K562 treated with DMSO at 1 percent for 4 hours (cell line): ENCODE measurements around the gene HDDC3. TPM values are rescaled to one million over a fixed set of nuclear protein-coding genes. Genes with fewer than 3 reads are reported as not detected.

Source experiments
- total RNA-seq: library from RNA; unstranded; fragments of 300-600 nt; gene quantifications from 2 replicates; pipeline ENCODE4 v1.2.3, GENCODE V29; 2022; ENCODE audit not compliant: insufficient read depth

Gene HDDC3
- 9.4 and 14.4 TPM in 2 replicates for total RNA-seq

GRCh38 chr15:90931828-90932659, at the start of gene HDDC3:
HDDC3 (minus strand) TSS chr15:90932549; CDS start chr15:90932540, 9 bp downstream.

GRCh38 chr15:90954712-90955623, 22.6 kb upstream of the HDDC3 start, which contains the start of gene RCCD1:
RCCD1 (plus strand) TSS chr15:90954884; CDS start chr15:90956735, 1,851 bp downstream.

GRCh38 chr15:90934949-90935751, 2.8 kb upstream of the HDDC3 start, which contains the start of gene UNC45A:
UNC45A (plus strand) TSS chr15:90935285; CDS start chr15:90935325, 40 bp downstream.

GRCh38 chr15:90902840-90903732, 29.3 kb downstream of the HDDC3 start, which contains the start of gene MAN2A2:
MAN2A2 (plus strand) TSS chr15:90903302; CDS start chr15:90904208, 906 bp downstream.

GRCh38 chr15:90883976-90884718, 48.2 kb downstream of the HDDC3 start, which contains the start of gene FES:
FES (plus strand) TSS chr15:90884504; CDS start chr15:90885046, 542 bp downstream.

Other genes starting within 250 kb of the HDDC3 start
- gene BLM, start 215.2 kb downstream of the HDDC3 start, total RNA-seq: 16.0 and 24.3 TPM in 2 replicates
- gene FURIN, start 64.0 kb downstream of the HDDC3 start, total RNA-seq: 72.3 and 110 TPM in 2 replicates
- 2.9 and 4.5 TPM in 2 replicates for gene FES, start 48.0 kb downstream of the HDDC3 start, total RNA-seq
- gene MAN2A2, start 29.2 kb downstream of the HDDC3 start, total RNA-seq: 106 and 153 TPM in 2 replicates
- gene UNC45A, start 2.7 kb upstream of the HDDC3 start, total RNA-seq: 80.1 and 81.2 TPM in 2 replicates
- gene RCCD1, start 22.3 kb upstream of the HDDC3 start, total RNA-seq: 32.7 and 33.8 TPM in 2 replicates
- 112 and 139 TPM in 2 replicates for gene PRC1, start 62.0 kb upstream of the HDDC3 start, total RNA-seq
- gene VPS33B, start 90.0 kb upstream of the HDDC3 start, total RNA-seq: 11.9 and 17.8 TPM in 2 replicates
- gene SV2B, start 167.7 kb upstream of the HDDC3 start, total RNA-seq: 0.16 TPM in 1 of 2 replicates, not detected in the other